Measurements from ENCODE around the gene KCND3.

KCND3 gene

GRCh38 chr1:111988377-111988742 is 1.1 kb downstream of the KCND3 start:
- DNase-seq (ENCODE audit: low read depth) = no peak

DNA sequence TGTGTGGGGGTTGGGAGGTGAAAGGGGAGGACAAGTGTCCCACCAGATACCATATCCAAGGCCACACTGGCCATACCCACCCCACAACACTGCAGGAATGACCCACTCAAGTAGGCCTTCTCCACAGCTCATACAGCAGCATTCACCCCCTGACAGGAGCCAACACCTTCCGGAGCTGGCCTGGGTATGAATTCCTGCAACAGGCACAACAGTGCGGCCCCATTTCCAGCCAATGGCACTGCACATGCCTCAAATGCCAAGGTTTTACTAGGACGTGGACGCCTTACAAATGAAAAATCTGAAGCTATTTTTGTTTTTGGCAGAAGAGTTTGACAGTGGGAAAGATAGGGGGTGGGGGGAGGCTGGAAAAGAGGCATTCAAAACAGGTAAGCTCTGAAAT is 2.0 kb downstream of the KCND3 start:
- no peak for DNase-seq (ENCODE audit: low read depth)

GRCh38 chr1:111983500-111983899 is 6.0 kb downstream of the KCND3 start:
- no peak for DNase-seq (ENCODE audit: low read depth)

DNA sequence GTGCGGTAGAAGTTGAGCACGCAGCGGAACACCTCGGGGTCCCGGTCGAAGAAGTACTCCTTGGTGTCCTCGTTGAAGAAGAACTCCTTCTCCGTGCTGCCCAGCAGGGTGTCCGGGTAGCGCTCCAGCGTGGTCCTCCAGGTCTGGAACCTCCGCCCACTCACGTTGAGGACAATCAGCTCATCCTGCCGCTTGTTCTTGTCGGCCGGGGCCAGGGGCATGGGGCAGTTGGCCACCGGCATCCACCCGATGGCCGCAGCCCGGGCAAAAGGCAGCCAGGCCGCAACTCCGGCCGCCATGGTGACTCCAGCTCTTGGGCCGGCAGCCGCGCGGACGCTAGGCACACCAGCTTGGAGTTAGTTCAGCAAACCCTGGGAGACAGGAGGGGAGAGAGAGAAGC is 7.0 kb downstream of the KCND3 start:
- no peak for DNase-seq (ENCODE audit: low read depth)

DNA sequence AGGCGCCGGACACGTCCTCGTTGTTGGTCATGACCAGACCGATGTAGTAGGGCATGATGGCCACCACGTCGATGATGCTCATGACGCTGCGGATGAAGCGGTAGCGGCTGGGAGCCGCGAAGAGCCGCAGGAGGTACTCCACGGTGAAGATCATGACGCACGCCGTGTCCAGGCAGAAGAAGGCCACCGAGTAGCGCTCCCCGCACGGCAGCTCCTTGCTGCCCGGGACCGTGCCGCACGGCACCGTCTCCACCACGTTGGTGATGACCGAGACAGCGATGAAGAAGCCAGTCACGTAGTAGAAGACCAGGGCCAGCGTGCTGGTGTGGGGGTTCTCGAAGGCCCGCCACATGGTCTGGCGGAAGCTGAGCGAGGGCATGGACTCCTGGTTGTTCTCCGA is 7.6 kb downstream of the KCND3 start:
- no peak for DNase-seq (ENCODE audit: low read depth)

GRCh38 chr1:111981090-111981489 is 8.4 kb downstream of the KCND3 start:
- no peak for DNase-seq (ENCODE audit: low read depth)

DNA sequence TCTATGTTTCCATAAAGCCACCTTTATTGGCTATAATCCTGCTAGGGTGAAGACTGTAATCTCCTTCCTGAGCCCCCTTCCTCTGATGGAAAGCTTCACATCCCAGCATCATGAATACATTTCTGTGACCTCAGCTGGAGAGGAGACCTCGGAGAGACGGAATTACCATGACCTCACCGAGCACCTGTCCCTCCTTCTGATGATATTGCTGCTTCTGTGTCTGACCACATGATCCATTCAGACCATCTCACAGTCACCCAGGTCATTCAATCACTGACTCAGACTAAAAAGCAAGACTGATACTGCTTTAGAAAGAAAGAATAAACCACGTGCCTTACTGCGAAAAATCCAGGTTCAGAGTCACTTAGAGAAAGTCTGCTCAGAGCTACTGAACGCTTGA is 8.8 kb downstream of the KCND3 start:
- DNase-seq (ENCODE audit: low read depth) = no peak

GRCh38 chr1:111978695-111979094 is 10.8 kb downstream of the KCND3 start:
- no peak for DNase-seq (ENCODE audit: low read depth)

GRCh38 chr1:111977378-111977777 is 12.1 kb downstream of the KCND3 start:
- DNase-seq (ENCODE audit: low read depth) = no peak

- no peak for DNase-seq (ENCODE audit: low read depth)
Observed at GRCh38 chr1:111976842-111977241, 12.6 kb downstream of the KCND3 start.

DNA sequence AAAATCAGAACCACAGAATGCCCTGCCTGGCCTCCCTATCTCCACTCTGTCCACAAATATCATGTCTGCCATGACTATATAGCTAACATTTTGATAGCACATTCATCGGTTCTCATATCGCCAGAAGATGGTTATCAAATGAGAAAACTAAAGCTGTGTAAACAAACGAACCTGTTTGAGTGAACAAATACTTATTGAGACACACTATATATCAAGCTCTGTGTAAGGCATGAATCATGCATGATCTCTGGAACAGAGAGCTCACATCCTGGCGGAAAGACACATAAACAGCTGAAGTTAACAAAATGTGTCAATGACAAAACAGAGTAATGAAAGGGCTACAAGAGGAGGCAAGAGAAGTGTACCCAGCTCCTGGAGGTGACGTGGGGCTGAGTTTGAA is 13.1 kb downstream of the KCND3 start:
- no peak for DNase-seq (ENCODE audit: low read depth)

- DNase-seq (ENCODE audit: low read depth) = no peak
Observed at GRCh38 chr1:111973150-111973790, 16.2 kb downstream of the KCND3 start.

DNA sequence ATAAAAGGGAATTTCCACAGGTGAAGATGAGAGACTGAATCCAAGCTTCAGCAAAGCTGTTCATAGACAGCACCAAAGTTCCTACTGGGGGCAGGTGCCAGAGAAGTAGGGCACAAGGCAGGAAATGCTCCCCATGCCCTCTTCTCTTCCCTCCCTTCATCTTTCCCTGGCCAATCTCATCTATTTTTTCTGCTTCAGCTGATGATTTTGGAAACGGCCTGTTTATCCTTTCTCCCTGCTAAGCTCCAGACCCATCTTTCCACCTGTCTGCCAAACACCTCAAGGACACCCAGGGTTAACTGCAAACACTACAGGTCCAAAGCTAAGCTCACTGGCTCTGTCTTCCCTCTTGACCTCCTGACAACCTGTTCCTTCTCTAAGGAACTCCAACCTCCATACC is 18.1 kb downstream of the KCND3 start:
- DNase-seq (ENCODE audit: low read depth) = no peak

DNA sequence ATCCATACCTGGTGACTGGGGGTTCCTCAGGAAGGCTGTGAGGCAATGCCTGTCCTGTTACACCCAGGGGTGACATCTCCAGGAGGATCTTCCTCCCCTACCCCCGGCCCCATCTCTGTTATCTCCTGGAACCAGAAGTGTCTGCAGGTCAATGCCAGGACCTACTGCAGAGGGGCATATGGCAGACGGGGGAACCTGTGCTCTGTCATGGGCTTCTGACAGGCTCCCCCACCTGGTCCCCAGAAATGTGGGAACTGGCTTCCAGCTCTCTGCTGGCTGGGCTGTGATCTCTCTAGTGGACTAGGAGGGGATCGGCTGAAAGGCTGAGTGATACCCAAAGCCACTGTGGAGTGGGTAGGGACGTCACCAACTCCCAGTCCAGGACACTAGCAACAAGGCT is 21.0 kb downstream of the KCND3 start:
- no peak for DNase-seq (ENCODE audit: low read depth)

DNA sequence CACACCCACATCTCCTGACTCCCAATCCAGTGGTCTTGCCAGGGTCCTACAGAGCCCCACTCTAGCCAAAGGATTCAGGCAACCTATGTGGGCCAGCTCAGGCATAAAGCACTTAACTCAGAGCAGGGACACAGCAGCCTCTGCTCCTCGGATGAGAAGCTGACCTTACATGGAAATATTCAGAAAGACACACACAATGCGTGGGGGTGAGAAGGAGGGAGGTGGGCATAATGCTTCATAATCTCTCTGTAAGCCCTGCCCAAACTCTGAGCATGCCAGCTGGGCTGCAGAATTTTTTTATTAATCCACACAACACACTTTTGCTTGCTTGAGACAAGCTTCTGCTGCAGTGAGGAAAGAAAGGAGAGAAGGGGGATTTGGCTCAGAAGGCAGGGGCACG is 21.6 kb downstream of the KCND3 start:
- no peak for DNase-seq (ENCODE audit: low read depth)

- no peak for DNase-seq (ENCODE audit: low read depth)
Observed at GRCh38 chr1:111967067-111967690, 22.3 kb downstream of the KCND3 start.

GRCh38 chr1:111965781-111966443 is 23.6 kb downstream of the KCND3 start:
- no peak for DNase-seq (ENCODE audit: low read depth)

- DNase-seq (ENCODE audit: low read depth) = no peak
Observed at GRCh38 chr1:111963985-111964738, 25.3 kb downstream of the KCND3 start.

- DNase-seq (ENCODE audit: low read depth) = no peak
Observed at GRCh38 chr1:111961773-111962565, 27.5 kb downstream of the KCND3 start.

GRCh38 chr1:111961016-111961415 is 28.5 kb downstream of the KCND3 start:
- DNase-seq (ENCODE audit: low read depth) = no peak

- DNase-seq (ENCODE audit: low read depth) = no peak
Observed at GRCh38 chr1:111959436-111959835, 30.0 kb downstream of the KCND3 start.

- no peak for DNase-seq (ENCODE audit: low read depth)
Observed at GRCh38 chr1:111958851-111959250, 30.6 kb downstream of the KCND3 start.
